ENCODE measurements around the gene PCNX2.

PCNX2 gene

GRCh38 chr1:233197940-233198339 is 97.6 kb downstream of the PCNX2 start:
- no peak overlapping the region for H3K4me3 ChIP-seq (ENCODE audit: low read depth, low read length)
- TF ChIP-seq CTCF (IDR thresholded peaks at IDR 0.05; ENCODE audit: control insufficient read depth, extremely low read depth, insufficient read depth): no peak
- DNase-seq (ENCODE audit: low read depth): no peak

- no peak overlapping the region for H3K4me3 ChIP-seq (ENCODE audit: low read depth, low read length)
- no peak for TF ChIP-seq CTCF (IDR thresholded peaks at IDR 0.05; ENCODE audit: control insufficient read depth, extremely low read depth, insufficient read depth)
These were observed 101.8 kb downstream of the PCNX2 start for GRCh38 chr1:233193741-233194140.

GRCh38 chr1:233190987-233191386 is 104.5 kb downstream of the PCNX2 start:
- H3K4me3 ChIP-seq (ENCODE audit: low read depth, low read length): no peak overlapping the region
- no peak for TF ChIP-seq CTCF (IDR thresholded peaks at IDR 0.05; ENCODE audit: control insufficient read depth, extremely low read depth, insufficient read depth)
- DNase-seq (ENCODE audit: low read depth): no peak

More at GRCh38 chr1:233193741-233194140, 101.8 kb downstream of the PCNX2 start:
- DNase-seq (ENCODE audit: low read depth): no peak

GRCh38 chr1:233189526-233189925 is 106.0 kb downstream of the PCNX2 start:
- H3K4me3 ChIP-seq (ENCODE audit: low read depth, low read length): no peak overlapping the region
- no peak for TF ChIP-seq CTCF (IDR thresholded peaks at IDR 0.05; ENCODE audit: control insufficient read depth, extremely low read depth, insufficient read depth)
- no peak for DNase-seq (ENCODE audit: low read depth)

GRCh38 chr1:233188061-233188460 is 107.5 kb downstream of the PCNX2 start:
- no peak for DNase-seq (ENCODE audit: low read depth)
- no peak overlapping the region for H3K4me3 ChIP-seq (ENCODE audit: low read depth, low read length)
- no peak for TF ChIP-seq CTCF (IDR thresholded peaks at IDR 0.05; ENCODE audit: control insufficient read depth, extremely low read depth, insufficient read depth)

DNA sequence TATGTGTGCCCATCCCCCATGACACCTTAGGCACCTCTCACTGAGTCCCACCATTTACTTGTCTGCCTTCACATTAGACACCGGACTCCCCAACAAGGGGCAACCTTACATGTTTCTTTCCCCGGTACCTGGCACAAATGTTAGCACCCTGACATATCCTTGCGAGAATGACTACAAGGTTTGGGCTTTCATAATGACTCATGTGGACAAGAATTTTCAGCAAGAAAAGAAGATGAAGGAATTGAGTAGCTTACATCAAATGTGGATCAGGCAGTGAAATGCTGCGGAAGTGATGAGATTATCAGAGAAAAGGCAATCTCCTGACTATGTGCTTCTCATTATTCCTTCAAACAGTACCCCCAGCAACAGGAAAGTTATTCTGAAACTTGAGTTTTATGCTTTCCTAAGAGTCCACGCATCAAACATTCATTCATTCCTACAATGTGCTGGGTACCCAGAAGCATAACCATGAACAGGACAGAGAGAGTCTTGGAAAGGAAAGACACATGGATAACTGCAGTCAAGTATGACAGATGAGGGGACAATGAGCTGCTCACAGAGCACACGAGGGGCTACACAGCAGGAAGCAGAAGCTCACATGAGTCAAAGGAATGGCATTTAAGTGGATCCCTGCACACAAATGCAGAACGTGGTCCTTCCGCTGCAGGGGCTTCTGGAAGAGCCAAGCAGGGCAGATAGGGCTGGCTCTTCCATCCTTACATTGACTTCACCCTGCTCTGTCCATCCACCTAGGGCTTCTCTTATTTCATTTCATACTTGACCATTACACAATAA is 112.1 kb downstream of the PCNX2 start:
- TF ChIP-seq CTCF (IDR thresholded peaks at IDR 0.05; ENCODE audit: control insufficient read depth, extremely low read depth, insufficient read depth): no peak
- no peak for DNase-seq (ENCODE audit: low read depth)

DNA sequence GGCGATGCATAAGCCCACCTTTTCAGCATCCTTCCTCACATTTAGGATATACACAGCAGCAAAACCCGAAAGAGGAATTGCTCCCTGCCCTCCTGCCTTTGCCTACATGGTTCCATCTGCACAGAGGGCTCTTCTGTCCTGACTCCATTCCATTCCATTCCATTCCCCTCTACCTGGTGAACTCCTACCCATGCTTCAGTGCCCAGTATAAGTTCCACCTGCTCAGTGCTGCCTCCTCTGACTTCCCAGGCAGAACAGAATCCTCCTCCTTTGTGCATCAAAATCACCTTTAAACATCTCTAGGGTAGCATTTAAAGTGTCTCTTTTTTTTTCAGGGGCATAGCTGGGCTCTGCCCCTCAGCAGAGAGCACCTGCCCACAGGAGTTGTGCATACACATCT is 112.9 kb downstream of the PCNX2 start:
- no peak for DNase-seq (ENCODE audit: low read depth)
- TF ChIP-seq CTCF (IDR thresholded peaks at IDR 0.05; ENCODE audit: control insufficient read depth, extremely low read depth, insufficient read depth): no peak
- no peak overlapping the region for H3K4me3 ChIP-seq (ENCODE audit: low read depth, low read length)

More for the DNA sequence above, 112.1 kb downstream of the PCNX2 start:
- H3K4me3 ChIP-seq (ENCODE audit: low read depth, low read length): no peak overlapping the region
